Measurements from ENCODE around the gene SERPINF2.
"Not testable (repeated sequence)": the region's sequence is repeated elsewhere in the genome, so short reads cannot be mapped to it uniquely, and the experiment has no call there.

The SERPINF2 gene

DNA sequence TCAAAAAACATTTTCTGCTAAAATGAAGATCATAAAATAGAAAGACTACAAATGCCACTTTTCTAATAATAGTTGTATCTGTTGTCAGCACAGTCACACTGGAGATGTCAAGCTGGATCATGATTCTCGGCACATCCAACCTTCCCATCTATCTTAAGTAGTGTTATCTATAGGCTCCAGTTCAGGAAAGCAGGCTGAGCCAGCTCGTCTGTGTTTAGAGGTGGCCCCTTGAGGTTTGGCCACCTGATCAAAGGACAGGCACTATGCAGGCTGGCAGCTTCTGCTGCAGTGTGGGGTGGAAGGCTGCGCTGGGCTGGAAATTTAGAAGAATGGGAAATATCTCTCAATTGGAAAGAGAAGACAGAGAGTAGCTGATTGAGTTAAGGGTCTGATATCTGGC is 54.7 kb downstream of the SERPINF2 start:
- DNase-seq: no peak

GRCh38 chr17:1797846-1798245 is 55.2 kb downstream of the SERPINF2 start:
- not testable (repeated sequence) for DNase-seq

DNA sequence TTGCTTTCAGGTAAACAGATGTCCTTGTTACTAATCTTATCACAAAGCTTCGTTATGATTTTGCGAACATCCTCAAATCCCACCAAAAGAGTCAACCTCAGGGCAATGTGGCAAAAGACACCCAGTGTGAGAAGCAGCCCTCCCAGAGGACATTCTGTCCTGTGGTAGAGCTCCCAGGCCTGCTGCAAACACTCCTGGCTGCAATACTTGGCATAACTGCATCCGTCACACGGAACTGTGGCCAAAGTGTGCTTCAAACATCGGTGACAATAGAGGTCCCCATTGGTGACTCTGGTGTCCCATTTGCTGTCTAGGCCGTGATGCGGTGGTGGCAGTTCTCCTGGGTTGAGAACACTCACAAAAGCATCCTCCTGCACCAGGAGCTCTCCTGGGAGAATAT is 57.6 kb downstream of the SERPINF2 start:
- no peak for DNase-seq

DNA sequence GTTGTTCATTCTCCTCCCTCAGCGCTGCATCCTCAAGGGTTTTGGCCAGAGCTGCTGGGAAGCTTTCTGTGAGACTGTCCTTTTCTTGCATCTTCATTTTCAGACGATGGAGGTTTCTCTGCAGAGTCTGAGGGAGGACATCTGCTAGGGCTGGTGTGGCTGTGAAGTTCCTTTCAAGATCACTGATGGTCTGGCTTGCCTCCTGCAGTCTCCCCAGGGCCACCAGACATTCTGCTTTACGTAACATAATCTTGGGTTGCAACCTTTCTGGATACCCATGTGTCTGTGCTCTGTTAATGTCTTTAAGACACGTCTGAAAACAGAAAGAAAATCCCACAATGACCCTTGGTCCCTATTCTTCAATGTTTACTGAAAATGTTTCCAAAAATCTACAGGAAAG is 58.0 kb downstream of the SERPINF2 start:
- no peak for DNase-seq

GRCh38 chr17:1802429-1802828 is 59.8 kb downstream of the SERPINF2 start:
- DNase-seq: no peak

- no peak for DNase-seq
Measured at GRCh38 chr17:1803280-1803679, 60.6 kb downstream of the SERPINF2 start.
